ENCODE measurements around the gene GPX3.

Gene GPX3

DNA sequence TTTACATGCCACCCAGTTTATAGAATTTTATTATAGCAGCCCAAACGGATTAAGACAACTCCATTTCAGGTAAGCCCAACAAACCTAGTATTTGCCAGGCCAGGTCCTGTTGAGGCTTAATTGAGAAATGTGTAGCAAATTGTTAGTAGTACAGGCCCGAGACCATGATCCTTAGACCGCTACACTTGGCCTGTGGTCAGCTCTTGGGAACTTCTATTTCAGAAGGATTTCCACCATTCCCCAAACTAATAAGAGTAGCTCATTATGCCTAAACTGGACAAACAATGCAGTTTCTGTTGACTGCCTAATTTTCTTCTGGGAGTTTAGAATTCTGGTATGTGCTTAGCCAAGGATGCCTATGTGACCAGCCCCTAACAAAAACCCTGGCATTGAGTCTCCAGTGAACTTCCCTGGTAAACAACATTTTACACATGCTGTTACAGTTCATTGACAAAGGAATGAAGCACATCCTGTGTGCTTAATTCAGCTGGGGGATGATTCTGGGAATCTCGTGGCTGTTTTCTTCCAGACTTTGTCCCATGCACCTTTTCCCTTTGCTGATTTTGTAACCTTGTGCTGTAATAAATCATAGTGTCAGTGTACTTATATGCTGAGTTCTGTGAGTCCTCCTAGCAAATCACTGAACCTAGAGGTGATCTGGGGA is 5.6 kb upstream of the GPX3 start:
- no peak for DNase-seq (ENCODE audit: low read depth in 2 of 2)

DNA sequence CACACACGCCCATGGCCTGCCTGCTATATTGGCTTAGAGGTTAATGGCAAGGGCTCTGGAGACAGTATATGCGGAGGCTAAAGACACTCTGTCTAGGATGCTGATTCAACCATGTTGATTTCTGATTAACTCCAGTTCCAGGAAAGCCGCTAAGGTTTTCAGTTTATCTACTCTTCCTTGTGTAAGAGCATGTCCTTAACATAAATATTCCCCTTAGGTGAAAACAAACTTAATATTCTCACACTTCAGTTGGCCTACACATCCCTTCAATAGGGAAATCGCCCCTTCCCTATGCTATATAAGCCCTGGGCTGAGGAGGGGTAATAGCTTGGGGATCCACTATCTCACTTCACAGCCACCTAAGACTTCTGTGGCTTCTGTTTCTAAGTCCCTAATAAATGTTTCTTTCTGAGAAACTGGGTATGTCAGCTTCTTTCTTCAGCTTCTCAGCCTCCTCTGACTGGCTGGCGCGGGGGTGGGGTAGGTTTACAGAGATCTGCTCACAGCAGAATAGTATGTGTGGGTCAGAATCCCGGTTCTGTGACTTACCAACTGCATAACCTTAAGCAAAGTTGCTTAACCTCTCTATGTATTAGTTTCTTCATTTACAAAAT is 4.3 kb upstream of the GPX3 start:
- no peak for DNase-seq (ENCODE audit: low read depth in 2 of 2)

DNA sequence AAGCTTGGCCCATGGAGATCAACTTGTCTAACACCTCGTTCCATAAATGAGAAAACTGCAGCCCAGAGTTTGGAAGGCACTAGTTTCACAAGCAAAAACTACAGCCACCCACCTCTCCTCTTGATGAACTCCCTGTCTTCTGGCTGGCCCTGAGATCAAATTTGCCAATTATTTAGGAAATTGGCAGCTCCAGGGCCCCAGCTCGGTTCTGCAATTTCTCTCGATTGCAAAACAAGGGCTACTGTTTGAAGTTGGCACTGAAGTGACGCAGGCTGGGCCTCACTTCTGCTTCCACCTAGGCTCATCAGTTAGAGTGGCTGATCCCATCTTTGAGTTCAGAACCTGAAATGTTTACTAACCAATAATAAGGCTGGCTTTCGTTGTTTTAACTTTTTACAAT is 3.7 kb upstream of the GPX3 start:
- DNase-seq (ENCODE audit: low read depth in 2 of 2): no peak

DNA sequence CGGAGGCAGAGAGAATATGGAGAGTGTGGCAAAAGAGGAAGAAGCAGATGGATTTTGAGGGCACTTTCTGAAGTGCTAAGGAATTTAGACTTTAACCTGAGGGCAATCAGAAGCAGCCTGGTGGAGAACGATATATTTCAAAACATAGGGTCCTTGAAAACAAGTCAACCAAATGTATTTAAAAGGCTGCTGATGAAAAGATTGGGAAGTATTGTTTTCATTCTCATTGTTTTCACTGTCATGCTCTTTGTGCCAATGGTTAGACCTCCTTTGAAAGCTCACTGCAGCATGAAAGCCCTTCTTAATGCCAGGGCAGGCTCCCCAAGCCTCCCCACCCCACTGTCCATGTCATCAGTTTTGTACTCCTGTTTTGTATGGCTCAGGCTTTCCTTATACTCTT is 2.5 kb upstream of the GPX3 start:
- DNase-seq (ENCODE audit: low read depth in 2 of 2): no peak

DNA sequence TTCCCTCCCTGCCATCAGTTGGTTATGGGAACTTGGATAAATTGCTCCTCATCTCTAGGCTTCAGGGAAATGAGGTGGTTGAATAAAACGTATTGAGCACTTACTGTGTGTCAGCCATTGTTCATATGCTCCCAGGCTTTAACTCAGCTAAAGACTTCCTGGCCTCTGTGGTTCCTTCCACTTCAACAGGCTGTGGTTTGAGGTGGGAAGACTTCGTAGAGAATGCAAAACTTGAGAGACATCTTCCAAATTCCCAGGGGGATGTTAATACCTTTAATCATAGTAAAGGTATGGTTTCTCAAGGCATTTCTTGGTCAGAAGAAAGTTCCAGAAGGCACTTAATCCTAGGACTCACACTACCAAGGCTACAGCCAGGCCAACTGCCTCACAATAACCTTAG is 1.5 kb upstream of the GPX3 start:
- DNase-seq (ENCODE audit: low read depth in 2 of 2): no peak

DNA sequence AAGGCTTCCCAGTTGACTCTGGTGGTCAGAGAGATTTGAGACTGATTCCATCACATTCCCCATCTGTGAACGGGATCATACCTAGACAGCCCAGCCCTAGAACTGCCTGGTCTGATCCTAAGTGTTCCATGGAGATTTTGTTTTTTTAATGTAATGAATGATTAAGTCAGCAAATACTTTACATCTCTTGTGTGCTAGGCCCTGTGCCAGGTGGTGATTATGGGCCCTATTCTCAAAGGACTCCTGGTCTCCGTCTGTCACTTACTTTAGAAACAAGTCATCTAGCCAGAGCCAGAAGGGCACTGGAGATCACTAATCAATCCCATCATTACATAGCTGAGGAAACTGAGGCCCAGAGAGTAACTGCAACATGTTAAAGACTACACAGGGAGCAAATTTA is 1.1 kb upstream of the GPX3 start:
- DNase-seq (ENCODE audit: low read depth in 2 of 2): no peak

DNA sequence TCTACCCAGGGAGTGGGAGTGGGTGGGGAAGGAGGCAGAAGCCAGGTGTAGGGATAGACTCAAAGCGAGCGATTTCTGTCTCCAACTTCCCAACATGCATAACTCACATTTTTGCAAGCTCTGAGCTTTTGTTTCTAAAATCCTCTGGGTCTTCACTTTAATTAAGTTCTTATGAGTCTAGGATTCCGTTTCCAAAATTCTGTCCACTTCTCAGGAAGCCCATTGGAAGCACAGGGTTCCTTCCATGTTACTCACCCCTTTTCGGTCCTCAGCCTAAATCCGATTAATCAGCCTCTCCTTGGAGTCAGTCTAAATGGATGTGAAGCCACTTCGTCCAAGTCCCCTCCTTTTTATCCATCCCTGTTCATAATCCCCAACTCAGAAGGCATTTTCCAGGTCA is 1.4 kb downstream of the GPX3 start:
- no peak for DNase-seq (ENCODE audit: low read depth in 2 of 2)

DNA sequence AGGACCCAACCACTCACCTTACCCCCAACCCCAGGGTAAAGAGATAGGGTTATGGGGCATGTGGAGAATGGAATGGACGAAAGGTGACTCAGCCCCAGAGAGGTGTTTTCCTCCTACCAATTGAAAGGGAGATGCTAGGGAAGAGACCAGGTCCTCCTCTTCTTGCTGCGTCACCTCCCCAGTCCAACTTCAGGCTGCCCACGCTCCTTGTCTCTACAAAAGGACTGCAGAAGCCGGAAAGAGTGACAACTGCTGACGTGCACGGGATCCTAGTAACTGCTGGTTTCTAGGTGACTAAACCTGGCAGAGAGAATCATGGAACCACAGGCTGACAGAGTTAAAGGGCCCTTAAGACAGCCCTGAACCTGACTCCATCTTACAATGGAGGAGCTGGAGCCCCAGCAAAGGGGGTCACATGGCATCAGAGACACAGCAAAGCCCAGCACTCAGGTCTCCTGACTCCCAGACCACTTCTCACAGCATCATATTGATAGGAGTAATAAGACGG is 2.2 kb downstream of the GPX3 start:
- no peak for DNase-seq (ENCODE audit: low read depth in 2 of 2)

DNA sequence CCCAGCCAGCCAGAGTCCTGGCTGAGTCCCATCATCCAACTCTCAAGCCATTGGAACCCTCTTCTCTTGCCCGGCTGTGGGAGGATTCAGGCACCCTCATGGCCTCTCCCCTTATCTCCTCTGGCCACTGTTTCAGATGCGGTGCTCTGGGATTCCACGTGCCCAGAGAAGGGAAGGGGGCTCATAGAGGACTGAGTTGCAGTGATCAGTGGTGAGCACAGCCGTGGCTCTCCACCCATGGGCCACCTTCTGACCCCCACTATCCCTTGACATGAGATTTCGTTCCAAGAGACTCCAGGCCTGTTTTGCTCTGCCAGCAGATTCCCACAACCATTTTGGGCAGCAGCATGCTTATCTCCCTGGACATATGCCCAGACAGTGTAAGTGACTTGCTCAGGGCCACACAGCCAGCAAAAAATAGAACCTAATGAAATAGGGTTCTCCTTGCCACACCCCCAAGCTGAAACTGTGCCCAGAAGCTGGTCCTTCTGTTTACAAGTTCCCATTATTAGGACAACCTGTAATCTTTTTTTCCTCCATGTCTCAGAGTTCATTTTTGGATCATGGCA is 2.7 kb downstream of the GPX3 start:
- DNase-seq (ENCODE audit: low read depth in 2 of 2): no peak

DNA sequence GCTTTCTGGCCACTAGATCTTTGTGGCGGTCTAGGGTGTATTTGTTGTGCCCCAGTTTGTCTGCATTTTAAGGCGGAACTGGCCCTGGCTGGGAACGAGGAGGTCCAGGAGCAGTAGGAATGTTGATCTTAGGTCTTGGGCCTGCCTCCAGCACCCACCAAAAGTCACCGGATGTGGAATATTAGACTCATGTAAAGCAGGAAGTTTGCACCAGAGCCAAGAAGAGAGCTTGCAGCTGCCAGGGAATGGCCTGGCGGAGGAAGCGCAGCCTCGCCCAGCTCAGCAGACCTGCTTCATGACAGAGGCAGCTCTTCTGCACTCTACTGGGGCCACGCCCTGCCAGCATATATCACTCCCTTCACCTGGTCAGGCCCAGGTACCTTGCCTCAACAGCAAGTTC is 3.3 kb downstream of the GPX3 start:
- no peak for DNase-seq (ENCODE audit: low read depth in 2 of 2)

DNA sequence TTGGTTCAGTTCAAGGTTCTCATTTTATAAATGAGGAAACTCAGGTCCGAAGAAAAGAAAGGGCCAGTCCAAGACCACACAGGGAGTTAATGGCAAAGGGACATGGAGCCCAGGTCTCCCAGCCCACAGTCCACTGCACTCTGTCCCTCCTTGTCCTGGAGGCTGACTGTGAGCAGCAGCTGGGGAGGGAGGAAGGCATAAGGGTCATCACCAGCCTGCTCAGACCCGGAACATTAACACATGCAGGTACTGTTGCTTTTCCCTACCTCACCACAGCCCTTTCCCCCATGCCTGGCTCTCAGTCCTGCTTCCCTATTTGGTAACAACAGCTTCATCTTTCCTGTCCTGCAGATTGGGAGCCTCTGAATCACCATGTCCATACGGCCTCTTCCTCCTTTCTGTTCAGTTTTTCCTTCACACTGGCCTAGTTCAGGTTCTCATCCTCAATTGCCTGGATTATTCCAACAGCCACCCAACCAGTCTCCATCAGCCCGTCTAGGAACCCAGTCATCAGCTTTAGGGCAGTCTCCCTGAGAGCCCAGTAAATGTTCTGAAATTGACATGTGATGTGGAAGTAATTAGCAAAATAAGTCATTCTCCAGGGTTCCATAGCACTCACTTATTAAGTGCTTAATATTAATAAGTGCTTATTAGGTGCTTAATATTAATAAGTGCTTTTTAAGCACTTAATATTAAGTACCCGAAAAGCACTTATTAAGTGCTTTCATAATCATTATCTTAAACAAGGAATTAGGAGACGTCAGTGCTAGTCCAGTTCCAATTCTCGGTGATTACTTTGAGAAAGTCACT is 4.3 kb downstream of the GPX3 start:
- DNase-seq (ENCODE audit: low read depth in 2 of 2): no peak

DNA sequence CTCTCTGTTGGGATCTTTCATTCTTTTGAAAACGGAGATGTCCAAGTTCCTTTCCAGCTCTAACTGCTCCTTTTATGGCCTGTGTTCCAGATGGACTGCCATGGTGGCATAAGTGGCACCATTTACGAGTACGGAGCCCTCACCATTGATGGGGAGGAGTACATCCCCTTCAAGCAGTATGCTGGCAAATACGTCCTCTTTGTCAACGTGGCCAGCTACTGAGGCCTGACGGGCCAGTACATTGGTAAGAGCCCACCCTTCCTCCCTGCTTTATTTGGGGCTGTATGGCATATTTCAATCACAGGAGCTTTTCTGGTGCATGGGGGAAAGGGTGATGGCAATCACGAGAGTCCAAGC is 4.8 kb downstream of the GPX3 start:
- no peak for DNase-seq (ENCODE audit: low read depth in 2 of 2)

DNA sequence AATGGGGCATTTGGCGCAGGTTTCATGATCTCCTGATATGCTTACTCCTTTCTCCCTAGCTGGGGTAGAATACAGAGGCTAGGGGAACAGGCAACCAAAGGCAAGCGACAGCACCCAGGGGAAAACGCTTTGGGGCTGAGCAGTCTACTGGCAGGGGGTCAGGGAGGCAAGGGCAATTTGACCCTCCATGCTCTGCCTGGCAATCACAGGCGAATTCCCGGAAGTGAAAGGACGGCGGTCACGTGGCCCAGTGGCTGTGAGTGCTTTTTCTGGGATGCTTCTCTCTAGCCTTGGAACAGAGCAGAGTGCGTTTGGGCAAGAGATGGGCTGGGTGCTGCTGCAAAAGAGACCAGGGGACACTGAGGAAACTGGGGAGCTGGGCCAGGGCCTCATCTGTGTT is 5.7 kb downstream of the GPX3 start:
- DNase-seq (ENCODE audit: low read depth in 2 of 2): no peak

DNA sequence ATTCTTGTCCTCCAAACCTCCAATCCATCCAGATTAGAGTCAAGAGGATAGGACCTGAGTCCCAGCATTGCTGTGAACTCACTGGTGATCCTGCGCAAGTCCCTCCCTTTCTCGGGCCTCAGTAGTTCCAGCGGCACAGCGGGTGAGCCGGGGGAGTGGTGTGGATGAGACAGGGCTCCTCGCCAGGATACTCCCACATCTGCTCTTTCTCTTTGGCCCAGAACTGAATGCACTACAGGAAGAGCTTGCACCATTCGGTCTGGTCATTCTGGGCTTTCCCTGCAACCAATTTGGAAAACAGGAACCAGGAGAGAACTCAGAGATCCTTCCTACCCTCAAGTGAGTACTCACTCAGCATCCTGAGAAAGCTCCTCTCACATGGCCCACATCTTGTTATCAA is 6.3 kb downstream of the GPX3 start:
- DNase-seq (ENCODE audit: low read depth in 2 of 2): no peak

DNA sequence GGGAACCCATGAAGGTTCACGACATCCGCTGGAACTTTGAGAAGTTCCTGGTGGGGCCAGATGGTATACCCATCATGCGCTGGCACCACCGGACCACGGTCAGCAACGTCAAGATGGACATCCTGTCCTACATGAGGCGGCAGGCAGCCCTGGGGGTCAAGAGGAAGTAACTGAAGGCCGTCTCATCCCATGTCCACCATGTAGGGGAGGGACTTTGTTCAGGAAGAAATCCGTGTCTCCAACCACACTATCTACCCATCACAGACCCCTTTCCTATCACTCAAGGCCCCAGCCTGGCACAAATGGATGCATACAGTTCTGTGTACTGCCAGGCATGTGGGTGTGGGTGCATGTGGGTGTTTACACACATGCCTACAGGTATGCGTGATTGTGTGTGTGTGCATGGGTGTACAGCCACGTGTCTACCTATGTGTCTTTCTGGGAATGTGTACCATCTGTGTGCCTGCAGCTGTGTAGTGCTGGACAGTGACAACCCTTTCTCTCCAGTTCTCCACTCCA is 7.6 kb downstream of the GPX3 start:
- no peak for DNase-seq (ENCODE audit: low read depth in 2 of 2)

DNA sequence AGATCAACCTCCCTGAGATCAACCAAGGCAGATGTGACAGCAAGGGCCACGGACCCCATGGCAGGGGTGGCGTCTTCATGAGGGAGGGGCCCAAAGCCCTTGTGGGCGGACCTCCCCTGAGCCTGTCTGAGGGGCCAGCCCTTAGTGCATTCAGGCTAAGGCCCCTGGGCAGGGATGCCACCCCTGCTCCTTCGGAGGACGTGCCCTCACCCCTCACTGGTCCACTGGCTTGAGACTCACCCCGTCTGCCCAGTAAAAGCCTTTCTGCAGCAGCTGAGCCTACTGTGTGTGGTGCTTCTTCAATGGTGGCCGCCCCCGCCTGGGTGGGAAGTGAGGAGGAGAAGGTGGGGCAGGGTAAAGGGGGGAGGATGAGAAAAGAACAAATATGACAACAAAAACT is 8.3 kb downstream of the GPX3 start:
- DNase-seq (ENCODE audit: low read depth in 2 of 2): no peak

DNA sequence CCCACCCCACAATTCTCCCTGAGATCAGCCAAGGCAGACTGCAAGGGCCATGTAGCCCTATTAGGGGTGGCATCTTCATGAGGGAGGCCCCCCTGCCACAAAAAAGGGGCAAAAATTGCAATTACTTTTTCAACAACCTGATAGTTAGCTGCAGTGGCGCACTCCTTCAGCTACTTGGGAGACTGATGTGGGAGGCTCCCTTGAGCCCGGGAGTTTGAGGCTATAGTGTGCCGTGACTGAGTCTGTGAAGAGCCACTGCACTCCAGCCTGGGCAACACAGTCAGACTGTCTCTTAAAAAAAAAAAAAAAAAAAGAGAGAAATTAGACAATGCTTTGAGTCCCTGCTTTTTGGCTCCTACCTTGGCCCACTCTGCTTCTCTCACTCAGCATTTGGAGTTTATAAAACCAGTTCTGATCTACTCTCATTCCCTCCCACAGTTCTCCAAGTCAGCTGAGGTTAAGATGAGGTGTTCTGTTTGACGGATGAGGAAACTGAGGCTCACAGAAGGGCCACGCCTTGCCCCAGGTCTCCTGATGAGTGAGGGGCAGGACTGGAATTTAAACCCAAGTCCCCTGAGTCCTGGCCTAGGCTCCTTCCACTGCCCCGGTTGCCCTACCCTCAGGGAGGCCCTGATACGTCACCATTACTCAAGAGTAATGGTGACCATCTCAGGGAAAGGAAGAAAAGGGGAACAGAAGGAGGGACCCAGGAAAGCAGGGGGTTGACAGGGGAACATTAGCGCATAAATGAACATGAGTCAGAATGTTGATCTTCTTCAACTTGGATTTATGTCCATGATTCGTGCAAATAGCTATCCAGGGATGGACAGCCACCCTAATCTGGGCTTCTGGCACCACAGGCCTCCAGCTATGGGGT is 9.0 kb downstream of the GPX3 start:
- DNase-seq (ENCODE audit: low read depth in 2 of 2): no peak

DNA sequence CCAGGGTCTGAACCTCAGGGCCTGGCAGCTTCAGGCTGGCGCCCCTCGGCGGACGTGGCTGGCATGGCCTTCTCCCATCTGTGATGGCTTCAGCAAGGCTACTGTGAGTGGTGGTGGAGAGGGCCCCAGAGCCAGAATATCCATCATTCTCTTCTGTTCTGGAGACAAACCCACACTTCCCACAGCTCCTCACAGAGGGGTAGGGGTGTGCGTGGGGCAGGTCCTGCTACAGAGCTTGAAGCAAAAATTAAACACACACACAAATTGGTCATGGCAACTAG is 9.6 kb downstream of the GPX3 start:
- no peak for DNase-seq (ENCODE audit: low read depth in 2 of 2)

DNA sequence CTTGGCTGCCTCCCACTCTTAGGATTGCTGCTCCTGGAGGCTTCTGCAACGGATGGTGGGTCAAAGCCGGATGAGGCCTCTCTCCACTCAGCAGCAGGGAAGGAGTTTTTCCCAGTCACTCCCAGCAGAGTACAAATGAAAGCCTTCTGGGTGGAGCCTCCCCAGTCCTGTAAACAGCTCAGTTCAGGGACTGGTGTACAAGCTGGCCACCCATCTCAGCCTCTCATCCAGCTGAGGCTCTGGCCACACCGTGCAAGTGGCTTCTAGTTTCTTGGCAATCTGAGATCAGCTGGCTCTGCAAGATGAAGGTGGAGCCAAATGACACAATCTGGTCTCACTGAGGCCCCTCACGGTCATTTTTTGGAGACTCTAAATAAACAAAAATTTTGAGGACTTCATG is 10.0 kb downstream of the GPX3 start:
- no peak for DNase-seq (ENCODE audit: low read depth in 2 of 2)

DNA sequence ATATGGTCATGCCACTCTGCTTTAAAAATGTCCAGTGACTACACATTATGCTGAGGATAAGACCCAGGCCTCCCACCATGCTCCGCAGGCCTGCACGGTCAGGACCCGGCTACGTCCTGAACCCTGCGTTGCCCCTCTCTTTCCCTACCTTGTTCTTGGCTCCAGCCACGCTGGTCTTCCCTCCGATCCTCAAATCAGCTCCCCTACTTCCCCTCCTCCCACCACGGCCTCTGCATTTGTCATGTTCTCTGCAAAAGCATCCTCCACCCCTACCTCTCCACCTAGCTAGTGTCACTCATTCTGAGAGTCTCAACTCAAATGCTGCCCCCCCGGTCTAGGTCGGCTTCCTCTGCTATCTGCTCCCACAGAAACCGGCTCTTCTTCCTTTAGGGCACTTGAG is 11.2 kb downstream of the GPX3 start:
- no peak for DNase-seq (ENCODE audit: low read depth in 2 of 2)

DNA sequence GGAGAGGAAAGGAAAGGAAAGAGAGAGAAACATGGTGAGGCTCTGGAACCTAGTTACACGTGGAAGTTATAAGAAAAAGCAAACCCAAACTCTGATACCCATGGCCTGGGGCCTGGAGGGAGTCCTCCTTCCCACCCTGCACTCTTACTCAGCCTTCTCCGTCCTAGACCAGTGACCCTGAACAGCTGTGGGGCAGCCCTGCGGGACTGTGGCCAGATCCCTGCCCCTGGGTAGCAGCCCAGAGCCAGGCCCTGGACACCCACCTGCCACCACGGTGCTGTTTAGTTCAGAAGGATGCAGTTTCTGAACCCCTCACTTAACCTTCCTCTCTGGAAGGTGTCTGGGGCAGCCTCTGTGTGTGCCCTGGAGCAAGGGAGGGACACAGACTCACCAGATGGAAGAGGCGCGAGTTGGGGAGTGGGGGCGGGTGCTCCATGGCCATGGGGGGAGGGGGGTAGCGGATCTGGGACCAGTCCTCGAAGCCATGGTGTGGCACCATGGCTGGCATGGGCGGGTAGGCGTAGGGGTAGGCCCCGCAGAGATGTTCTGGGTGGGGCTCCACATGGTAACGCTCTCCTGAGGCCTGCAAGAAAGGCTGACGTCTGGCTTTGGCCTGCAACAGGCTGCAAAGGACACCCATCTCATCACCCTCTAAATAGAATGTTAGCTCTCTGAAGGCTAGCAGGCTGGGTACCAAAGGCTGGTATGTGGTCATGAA is 13.0 kb downstream of the GPX3 start:
- DNase-seq (ENCODE audit: low read depth in 2 of 2): no peak

Measured in stimulated activated CD4-positive, alpha-beta T cell treated with anti-CD3 and anti-CD28 coated beads, Interleukin-1b, Interleukin-23, amount 100 ng/mL, for 4 hours (primary cell).